AG04449 (cell line): ENCODE data around the gene KATNIP.

Source experiments
- CTCF ChIA-PET: fragments of 350-600 bp; formaldehyde crosslinking; extraction: SDS; loops from one replicate; lab custom pipeline; 2021; ENCODE audit warnings: antibody characterized with exemption; lab: Yijun Ruan, JAX
- POLR2A ChIA-PET: fragments of 400-600, 350-600 bp; formaldehyde crosslinking; extraction: SDS; loops from one replicate; lab custom pipeline; 2020; ENCODE audit warnings: antibody characterized with exemption, inconsistent platforms; lab: Yijun Ruan, JAX
- DNase-seq: peaks from one replicate; pipeline ENCODE4 v3.0.0-alpha.2; 2010; ENCODE audit warnings: low read depth, low spot score
- H3K4me3 ChIP-seq: 2 replicates; pipeline ENCODE4 v1.5.1; 2011; ENCODE audit warnings: low read depth, mild to moderate bottlenecking, control low read depth, low read length
- CTCF ChIP-seq: IDR thresholded peaks from one replicate; pipeline ENCODE4 v1.5.1; 2011; ENCODE audit warnings: mild to moderate bottlenecking, moderate library complexity, low read length, control low read depth, inconsistent platforms; ENCODE audit not compliant: insufficient read depth; ENCODE audit errors: missing control alignments

The KATNIP gene

GRCh38 chr16:27518226-27518625 is 31.7 kb upstream of the KATNIP start:
- H3K4me3 ChIP-seq = no peak overlapping the region
- no peak for DNase-seq
- ChIA-PET POLR2A (no interaction called here), CTCF (interaction anchor here (0.9 to 3.4 kb wide), 2 partner anchors 11 to 16 kb away, joined by 3 to 17 read pairs; no protein-coding TSS in a partner anchor)
- TF ChIP-seq CTCF = no peak

GRCh38 chr16:27520982-27521673 is 28.8 kb upstream of the KATNIP start:
- ChIA-PET POLR2A (no interaction called here), CTCF (interaction anchor here (1.0 kb wide), 1 partner anchor 11 kb away, joined by 3 read pairs; no protein-coding TSS in a partner anchor)
- no peak for TF ChIP-seq CTCF
- no peak for DNase-seq
- H3K4me3 ChIP-seq = no peak overlapping the region

- ChIA-PET CTCF (interaction anchor here (1.0 to 1.7 kb wide), 2 partner anchors 11 to 12 kb away, joined by 3 to 6 read pairs; no protein-coding TSS in a partner anchor), POLR2A (no interaction called here)
- no peak overlapping the region for H3K4me3 ChIP-seq
- TF ChIP-seq CTCF = no peak
- DNase-seq = no peak
Observed at GRCh38 chr16:27522173-27522707, 27.7 kb upstream of the KATNIP start.

- CTCF ChIA-PET = interaction anchor here (1.6 to 4.2 kb wide), 2 partner anchors 10 to 14 kb away, joined by 5 to 26 read pairs; no protein-coding TSS in a partner anchor
- no peak for TF ChIP-seq CTCF
- H3K4me3 ChIP-seq = no peak overlapping the region
- DNase-seq = no peak
- POLR2A ChIA-PET = no interaction called here
Observed at GRCh38 chr16:27526180-27526579, 23.8 kb upstream of the KATNIP start.

- DNase-seq = no peak
- ChIA-PET POLR2A (no interaction called here), CTCF (interaction anchor here (1.4 kb wide), 1 partner anchor 12 kb away, joined by 6 read pairs; no protein-coding TSS in a partner anchor)
- TF ChIP-seq CTCF = no peak
- H3K4me3 ChIP-seq = no peak overlapping the region
Observed at GRCh38 chr16:27528294-27528693, 21.6 kb upstream of the KATNIP start.

- POLR2A ChIA-PET = interaction anchor here (0.7 to 1.0 kb wide), 2 partner anchors 10 to 16 kb away, joined by 4 read pairs; no protein-coding TSS in a partner anchor
- DNase-seq = peak; percentile 58
- CTCF ChIA-PET = interaction anchor here (1.4 to 1.8 kb wide), 2 partner anchors 14 to 18 kb away, joined by 4 to 8 read pairs; no protein-coding TSS in a partner anchor
- no peak for TF ChIP-seq CTCF
- no peak overlapping the region for H3K4me3 ChIP-seq
Observed at GRCh38 chr16:27529962-27530361, 20.0 kb upstream of the KATNIP start.
